22Rv1 (cell line): ENCODE results near the gene IFI44L.

Source experiments
- CTCF ChIP-seq: fragments of 450-650 bp; IDR thresholded peaks from 2 replicates; pipeline ENCODE4 v1.5.1; 2017; ENCODE audit warnings: mild to moderate bottlenecking
- ZFX ChIP-seq: fragments of 450-650 bp; IDR thresholded peaks from 2 replicates; pipeline ENCODE4 v1.6.1; 2017; ENCODE audit warnings: antibody characterized with exemption, borderline replicate concordance

DNA sequence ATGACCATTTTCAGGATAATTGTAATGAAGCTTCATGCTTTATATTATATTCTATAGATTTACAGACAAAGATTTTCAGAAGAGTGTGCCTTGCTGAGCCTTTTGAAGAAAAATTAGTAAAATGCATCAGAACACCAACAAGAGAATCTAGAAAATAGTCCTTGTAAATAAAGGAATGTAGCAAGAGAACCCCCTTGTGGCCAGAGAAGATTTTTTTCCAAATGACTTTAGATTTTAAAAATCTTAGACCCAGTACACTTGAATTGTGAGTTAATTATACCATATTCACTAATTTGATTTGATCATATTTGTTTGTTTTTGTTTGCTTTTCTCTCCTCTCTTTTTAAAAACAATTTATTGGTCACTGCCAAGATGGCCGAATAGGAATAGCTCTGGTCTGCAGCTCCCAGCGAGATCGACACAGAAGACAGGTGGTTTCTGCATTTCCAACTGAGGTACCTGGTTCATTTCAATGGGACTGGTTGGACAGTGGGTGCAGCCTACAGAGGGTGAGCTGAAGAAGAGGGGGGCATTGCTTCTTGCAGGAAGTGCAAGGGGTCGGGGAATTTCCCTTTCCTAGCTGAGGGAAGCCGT, 12.8 kb upstream of the IFI44L start:
- TF ChIP-seq CTCF (peak; percentile 79), ZFX (no peak)
